ENCODE data around the gene MOGAT2. TPM values are rescaled to one million over a fixed set of nuclear protein-coding genes. Genes with fewer than 3 reads are reported as not detected.

MOGAT2 gene
- total and polyA plus RNA-seq, 2 of the 13 experiments (the other 11 are each of a cell fraction or from before 2014, with no cell fraction given), result 27.2 to 27.8 TPM

DNA sequence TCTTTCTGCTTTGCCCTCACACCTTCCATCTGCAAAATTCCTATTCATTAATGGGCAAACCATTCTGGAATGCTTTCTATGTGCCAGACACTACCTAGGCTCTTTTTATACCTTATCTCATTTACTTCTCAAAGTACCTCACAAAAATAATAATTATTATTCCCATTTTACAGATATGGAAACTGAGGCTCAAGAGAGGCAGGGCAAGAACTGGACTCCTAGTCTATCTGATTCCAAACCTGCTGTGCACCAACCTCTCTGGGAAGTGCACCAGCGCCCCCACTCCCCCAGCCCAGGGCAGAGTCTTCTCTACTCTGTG lies 50.1 kb downstream of the MOGAT2 start (continued):
- TF ChIP-seq KDM1A (CRISPR knock-in tag; IDR thresholded peaks at IDR 0.05), result peak; percentile 72; the same call in 1 of the 2 replicates
- TF ChIP-seq, protein P1, sequence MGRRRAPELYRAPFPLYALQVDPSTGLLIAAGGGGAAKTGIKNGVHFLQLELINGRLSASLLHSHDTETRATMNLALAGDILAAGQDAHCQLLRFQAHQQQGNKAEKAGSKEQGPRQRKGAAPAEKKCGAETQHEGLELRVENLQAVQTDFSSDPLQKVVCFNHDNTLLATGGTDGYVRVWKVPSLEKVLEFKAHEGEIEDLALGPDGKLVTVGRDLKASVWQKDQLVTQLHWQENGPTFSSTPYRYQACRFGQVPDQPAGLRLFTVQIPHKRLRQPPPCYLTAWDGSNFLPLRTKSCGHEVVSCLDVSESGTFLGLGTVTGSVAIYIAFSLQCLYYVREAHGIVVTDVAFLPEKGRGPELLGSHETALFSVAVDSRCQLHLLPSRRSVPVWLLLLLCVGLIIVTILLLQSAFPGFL (CRISPR knock-in tag; IDR thresholded peaks at IDR 0.05), result no peak
- TF ChIP-seq CHD4 (IDR thresholded peaks at IDR 0.05; ENCODE audit: borderline replicate concordance, low read length), result peak; percentile 98
- no peak for TF ChIP-seq ZNF12 (CRISPR knock-in tag; IDR thresholded peaks at IDR 0.05)
- TF ChIP-seq, protein P2, sequence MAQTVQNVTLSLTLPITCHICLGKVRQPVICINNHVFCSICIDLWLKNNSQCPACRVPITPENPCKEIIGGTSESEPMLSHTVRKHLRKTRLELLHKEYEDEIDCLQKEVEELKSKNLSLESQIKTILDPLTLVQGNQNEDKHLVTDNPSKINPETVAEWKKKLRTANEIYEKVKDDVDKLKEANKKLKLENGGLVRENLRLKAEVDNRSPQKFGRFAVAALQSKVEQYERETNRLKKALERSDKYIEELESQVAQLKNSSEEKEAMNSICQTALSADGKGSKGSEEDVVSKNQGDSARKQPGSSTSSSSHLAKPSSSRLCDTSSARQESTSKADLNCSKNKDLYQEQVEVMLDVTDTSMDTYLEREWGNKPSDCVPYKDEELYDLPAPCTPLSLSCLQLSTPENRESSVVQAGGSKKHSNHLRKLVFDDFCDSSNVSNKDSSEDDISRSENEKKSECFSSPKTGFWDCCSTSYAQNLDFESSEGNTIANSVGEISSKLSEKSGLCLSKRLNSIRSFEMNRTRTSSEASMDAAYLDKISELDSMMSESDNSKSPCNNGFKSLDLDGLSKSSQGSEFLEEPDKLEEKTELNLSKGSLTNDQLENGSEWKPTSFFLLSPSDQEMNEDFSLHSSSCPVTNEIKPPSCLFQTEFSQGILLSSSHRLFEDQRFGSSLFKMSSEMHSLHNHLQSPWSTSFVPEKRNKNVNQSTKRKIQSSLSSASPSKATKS (CRISPR knock-in tag; IDR thresholded peaks at IDR 0.05), result 0 out of 2 replicates have a peak, but pooled peaks have one; percentile 13
- peak; percentile 72; the same call in 1 of the 2 replicates for TF ChIP-seq ADNP (CRISPR knock-in tag; IDR thresholded peaks at IDR 0.05)
- 0 out of 4 replicates have a peak, but pooled peaks of 1 of the 2 experiments have one; percentile 3 for TF ChIP-seq ATF4 (CRISPR knock-in tag; IDR thresholded peaks at IDR 0.05)
- TF ChIP-seq MIER2 (CRISPR knock-in tag; IDR thresholded peaks at IDR 0.05), result no peak
- TF ChIP-seq, protein P3, sequence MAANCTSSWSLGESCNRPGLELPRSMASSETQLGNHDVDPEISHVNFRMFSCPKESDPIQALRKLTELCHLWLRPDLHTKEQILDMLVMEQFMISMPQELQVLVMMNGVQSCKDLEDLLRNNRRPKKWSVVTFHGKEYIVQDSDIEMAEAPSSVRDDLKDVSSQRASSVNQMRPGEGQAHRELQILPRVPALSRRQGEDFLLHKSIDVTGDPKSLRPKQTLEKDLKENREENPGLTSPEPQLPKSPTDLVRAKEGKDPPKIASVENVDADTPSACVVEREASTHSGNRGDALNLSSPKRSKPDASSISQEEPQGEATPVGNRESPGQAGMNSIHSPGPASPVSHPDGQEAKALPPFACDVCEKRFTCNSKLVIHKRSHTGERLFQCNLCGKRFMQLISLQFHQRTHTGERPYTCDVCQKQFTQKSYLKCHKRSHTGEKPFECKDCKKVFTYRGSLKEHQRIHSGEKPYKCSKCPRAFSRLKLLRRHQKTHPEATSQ (CRISPR knock-in tag; IDR thresholded peaks at IDR 0.05; ENCODE audit: borderline replicate concordance), result no peak
- no peak for TF ChIP-seq PBX3 (CRISPR knock-in tag; IDR thresholded peaks at IDR 0.05; ENCODE audit: borderline replicate concordance)
- TF ChIP-seq ZMYM3 (CRISPR knock-in tag; IDR thresholded peaks at IDR 0.05), result peak; percentile 86
